DND-41 (cell line): ENCODE data around the gene CFL2.

ENCODE experiments used
- EZH2 ChIP-seq: IDR thresholded peaks from 3 replicates; pipeline ENCODE4 v1.6.1; 2012; ENCODE audit warnings: borderline replicate concordance, low read depth, mild to moderate bottlenecking, moderate library complexity, low read length, inconsistent platforms; ENCODE audit not compliant: severe bottlenecking
- TF ChIP-seq, protein P1 (sequence below): IDR thresholded peaks from 2 replicates; pipeline ENCODE4 v1.5.1; 2012; ENCODE audit warnings: borderline replicate concordance, low read length, moderate library complexity, mild to moderate bottlenecking; ENCODE audit not compliant: poor library complexity, severe bottlenecking; ENCODE audit errors: extremely low read depth

DNA sequence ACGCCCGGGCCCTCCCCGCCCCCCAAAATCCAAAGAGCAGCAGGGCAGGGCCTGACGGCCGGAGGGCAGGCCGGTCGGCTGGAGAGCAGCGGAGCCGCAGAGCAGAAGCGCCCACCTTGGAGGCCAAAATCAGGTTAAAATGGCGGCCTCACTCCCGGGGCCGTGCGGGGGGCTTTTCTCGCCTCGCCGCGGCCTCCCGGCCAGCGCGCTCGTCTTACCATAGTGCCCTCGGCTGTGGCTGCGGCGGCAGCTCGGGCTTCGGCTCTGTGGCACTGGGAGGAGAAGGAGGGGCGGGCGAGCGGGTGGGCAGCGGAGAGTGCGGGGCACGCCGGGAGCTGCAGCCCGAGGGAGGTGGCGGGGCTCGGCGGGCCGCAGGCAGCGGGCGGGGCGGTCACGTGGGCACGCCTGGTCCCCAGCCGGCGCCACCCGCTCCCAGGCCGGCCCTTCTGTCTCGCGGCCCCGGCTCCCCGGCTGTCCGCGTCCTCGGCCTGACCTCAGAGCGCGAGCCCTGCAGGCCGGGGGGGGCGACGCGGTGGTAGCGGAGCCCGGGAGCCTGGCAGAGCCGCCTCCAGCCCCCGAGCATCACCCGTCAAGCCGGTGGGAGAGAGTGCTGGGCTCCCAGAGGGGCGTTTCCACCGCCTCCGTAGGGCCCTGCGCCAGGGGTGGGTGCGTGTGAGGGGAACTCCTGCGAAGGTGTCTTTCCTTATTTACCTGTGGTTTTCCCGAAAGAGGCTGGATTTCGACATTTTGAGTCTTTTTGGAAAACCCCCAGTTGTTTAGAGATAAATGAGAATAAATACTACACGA lies at the start of gene CFL2:
- TF ChIP-seq, protein P1, sequence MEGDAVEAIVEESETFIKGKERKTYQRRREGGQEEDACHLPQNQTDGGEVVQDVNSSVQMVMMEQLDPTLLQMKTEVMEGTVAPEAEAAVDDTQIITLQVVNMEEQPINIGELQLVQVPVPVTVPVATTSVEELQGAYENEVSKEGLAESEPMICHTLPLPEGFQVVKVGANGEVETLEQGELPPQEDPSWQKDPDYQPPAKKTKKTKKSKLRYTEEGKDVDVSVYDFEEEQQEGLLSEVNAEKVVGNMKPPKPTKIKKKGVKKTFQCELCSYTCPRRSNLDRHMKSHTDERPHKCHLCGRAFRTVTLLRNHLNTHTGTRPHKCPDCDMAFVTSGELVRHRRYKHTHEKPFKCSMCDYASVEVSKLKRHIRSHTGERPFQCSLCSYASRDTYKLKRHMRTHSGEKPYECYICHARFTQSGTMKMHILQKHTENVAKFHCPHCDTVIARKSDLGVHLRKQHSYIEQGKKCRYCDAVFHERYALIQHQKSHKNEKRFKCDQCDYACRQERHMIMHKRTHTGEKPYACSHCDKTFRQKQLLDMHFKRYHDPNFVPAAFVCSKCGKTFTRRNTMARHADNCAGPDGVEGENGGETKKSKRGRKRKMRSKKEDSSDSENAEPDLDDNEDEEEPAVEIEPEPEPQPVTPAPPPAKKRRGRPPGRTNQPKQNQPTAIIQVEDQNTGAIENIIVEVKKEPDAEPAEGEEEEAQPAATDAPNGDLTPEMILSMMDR = no peak
- no peak for TF ChIP-seq EZH2
